Neural progenitor cell (in vitro differentiated cells): ENCODE results near the gene FBN3.

Experiments used
- EZH2 ChIP-seq: fragments of 200-600 bp; sonication (generic); IDR thresholded peaks from 2 replicates; pipeline ENCODE4 v1.6.1; 2017; ENCODE audit warnings: antibody characterized with exemption, mild to moderate bottlenecking, moderate library complexity
- EZH2phosphoT487 ChIP-seq: fragments of 200-600 bp; sonication (generic); IDR thresholded peaks from 2 replicates; pipeline ENCODE4 v1.6.1; 2017; ENCODE audit warnings: antibody characterized with exemption
- TF ChIP-seq, protein P1 (sequence below): fragments of 200-600 bp; sonication (generic); IDR thresholded peaks from 2 replicates; pipeline ENCODE4 v1.5.1; 2017; ENCODE audit warnings: antibody characterized with exemption, mild to moderate bottlenecking

DNA sequence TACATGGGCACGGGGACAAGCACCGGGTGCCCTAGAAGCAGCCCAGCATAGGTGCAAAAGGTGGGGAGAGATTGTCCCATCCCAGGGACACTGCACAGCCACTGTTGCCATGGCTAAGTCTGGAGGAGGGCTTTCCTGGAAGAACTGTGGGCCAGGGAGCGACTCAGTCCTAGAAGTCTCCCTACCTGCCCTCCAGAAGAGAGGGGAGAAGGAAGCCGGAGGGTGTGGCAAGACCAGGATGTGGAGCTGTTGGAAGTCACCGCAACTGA lies 2.3 kb upstream of the FBN3 start:
- TF ChIP-seq, protein P1, sequence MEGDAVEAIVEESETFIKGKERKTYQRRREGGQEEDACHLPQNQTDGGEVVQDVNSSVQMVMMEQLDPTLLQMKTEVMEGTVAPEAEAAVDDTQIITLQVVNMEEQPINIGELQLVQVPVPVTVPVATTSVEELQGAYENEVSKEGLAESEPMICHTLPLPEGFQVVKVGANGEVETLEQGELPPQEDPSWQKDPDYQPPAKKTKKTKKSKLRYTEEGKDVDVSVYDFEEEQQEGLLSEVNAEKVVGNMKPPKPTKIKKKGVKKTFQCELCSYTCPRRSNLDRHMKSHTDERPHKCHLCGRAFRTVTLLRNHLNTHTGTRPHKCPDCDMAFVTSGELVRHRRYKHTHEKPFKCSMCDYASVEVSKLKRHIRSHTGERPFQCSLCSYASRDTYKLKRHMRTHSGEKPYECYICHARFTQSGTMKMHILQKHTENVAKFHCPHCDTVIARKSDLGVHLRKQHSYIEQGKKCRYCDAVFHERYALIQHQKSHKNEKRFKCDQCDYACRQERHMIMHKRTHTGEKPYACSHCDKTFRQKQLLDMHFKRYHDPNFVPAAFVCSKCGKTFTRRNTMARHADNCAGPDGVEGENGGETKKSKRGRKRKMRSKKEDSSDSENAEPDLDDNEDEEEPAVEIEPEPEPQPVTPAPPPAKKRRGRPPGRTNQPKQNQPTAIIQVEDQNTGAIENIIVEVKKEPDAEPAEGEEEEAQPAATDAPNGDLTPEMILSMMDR: no peak
- no peak for TF ChIP-seq EZH2
- TF ChIP-seq EZH2phosphoT487: no peak
